Inferior parietal cortex (tissue), 1 donor: ENCODE results near the gene STK40.

Experiments used
- DNase-seq: peaks from one replicate; pipeline ENCODE4 v3.0.0-alpha.2; 2016; ENCODE audit errors: extremely low spot score

The STK40 gene

DNA sequence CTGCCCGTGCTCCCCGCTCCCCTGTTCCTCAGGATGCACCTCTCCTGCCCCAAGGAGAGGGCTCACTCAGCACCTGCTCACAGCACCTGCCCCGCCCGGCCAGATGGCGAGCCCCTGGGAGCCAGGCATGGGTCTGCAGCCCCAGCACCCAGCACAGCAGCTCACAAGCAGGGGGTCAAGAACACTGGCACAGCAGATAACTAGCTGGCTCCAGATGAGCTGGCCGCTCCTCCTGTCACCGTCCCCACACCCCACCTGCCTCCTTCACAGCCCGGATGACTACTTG, 41.4 kb downstream of the STK40 start:
- DNase-seq, result no peak

DNA sequence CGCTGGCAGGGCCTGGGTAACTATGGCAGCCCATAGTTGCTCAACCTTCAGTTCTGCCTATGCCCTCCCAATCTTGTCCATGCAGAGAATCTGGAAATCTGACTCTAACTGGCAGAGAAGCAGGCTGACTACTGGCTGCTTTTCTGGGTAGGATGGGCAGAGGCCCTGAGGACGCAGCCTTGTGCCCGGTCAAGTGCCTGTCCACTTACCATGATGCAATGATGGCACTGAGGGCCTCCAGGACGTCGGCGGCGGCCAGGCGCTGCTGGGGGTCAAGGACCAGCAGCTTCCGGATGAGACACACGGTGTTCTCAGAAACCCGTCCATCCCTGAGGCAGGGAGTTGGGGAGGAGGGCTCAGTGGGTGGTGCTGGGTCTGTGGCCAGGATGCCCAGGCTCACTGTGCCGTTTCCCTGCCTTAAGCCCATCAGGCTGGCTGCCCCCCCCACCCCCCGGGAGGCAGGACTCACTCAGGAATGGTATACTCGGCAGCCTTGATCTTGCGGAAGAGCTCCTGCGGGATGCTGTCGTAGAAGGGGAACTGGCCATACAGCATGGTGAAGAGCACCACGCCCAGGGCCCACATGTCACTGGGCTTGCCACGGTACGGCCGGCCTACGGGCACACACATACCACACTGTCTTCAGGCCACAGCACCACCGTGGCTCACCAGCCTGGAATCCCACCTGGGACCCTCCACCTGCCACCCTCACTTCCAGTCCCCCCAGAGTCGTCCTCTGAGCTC, 41.9 kb downstream of the STK40 start:
- no peak for DNase-seq

DNA sequence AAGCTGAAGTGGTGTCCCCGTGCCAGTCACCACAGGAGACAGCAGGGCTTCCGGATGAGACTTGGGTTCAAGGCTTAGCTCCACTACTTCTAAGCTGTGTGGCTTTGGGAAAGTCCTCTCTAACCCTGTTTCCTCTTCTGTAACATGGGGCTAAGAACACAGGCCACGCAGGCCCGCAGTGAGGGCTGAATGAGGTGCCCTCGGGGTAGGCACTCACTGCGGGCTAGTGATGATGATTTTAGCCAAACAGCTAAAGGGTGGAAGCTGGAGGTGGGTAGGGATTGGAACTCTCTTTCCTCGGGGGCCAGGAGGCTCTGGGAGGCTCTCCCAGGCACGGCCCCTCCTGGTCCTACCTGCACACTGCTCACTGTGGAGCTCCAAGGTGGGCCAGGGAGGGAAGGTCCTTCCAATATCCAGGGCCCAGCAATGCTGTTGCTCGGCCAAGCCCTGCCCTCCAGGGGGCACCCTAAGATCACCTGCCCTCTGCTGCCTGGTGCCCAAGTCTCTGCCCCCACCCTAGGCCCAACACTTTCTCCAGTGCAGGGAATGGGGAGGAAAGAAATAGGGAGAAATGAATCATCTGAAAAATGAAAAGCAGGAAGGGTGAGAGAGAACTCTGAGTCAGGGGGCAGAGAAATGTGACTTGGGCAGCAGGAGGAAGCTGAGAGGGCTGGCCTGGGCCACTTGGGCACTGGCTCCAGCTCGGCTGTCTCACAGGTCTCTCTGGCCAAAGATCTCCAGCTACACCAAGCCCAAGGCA, 43.1 kb downstream of the STK40 start:
- no peak for DNase-seq

DNA sequence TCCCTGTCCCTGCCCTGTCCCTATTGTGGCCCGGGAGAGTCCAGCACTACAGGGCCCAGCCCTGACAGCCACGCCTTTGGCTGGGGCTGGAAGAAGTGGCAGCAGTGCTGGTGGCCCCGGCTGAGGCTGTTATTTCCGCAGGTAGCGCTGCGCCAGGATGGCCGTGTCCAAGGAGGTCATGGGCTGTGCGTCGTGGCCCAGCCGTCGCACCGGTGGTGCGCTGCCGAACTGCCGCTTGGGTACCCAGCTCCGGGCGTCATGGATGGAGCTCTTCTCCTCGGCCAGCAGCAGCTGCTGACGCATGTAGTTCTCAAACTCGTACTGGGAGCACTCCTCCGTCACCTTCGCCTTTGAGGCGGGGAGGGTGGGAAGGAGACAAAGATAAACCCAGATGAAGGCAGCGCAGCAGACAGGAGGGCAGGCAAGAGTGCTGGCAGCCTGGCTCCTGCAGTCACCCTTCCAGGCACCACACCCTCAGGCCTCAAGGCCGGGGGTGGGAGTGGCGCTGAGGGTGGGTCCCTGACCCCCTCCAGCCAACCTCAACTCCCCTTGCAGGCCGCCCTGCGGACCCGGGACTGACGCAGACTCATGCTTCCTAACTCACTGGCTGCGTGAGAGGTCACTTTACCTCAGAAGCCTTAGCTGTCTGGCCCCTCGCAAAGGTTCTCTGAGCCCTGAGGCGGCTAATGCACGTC, 44.0 kb downstream of the STK40 start:
- no peak for DNase-seq

DNA sequence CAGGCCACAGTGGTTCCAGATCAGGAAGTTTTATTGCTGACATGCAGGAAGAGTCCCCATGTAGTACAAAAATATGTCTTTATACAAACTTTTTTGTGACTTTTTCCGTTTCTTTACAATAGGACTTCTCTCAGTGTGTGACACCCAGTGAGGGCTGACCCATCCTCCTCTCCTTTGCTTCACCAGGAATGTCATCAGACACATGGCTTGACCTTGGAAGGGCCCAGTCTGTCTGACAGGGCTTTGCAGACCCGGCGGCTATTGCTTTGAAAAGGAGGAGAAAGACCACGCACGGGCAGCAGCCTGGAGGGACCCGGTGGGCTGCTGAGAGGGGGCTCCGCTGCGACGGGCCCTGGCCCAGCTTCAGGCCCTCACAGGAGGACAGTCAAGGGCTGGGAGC, 46.1 kb downstream of the STK40 start:
- no peak for DNase-seq

DNA sequence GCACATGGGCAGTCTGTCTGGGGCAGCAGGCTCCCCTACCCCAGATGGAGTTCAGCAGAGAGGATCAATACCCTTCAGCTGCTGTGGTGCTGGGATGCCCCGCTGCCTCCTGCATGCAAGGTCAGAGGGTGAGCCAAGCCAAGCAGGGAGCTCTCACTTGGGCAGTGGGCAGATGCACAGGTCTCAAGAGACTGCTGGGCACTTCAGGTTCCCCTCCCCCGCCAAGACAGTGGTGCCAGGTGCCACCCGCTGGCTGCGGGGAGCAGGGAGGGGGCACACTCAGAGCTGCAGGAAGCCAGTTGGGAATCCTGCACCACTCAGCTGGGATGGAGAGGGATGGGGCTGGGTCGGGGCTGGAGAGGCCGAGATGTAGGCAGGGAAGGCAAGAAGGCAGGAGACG, 46.5 kb downstream of the STK40 start:
- DNase-seq, result no peak

DNA sequence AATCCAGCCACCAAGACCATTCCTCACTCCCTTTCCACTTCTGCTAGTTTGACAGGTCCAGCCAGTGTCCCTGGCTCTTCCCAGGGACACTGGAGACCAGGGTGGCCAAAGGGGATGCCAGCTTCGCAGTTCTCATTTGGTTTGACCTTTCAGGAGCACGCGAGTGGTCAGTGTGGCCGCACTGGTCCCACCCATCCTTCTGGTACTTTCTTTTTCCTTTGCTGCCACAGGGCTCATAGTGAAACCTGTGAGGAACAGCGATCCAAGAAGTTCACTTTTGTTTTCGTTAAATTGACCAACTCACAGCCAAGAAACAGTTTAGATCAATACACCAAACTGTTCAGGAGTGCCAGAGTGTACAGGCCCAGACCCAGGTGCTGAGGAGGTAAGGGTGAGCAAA, 47.9 kb downstream of the STK40 start:
- DNase-seq, result no peak

DNA sequence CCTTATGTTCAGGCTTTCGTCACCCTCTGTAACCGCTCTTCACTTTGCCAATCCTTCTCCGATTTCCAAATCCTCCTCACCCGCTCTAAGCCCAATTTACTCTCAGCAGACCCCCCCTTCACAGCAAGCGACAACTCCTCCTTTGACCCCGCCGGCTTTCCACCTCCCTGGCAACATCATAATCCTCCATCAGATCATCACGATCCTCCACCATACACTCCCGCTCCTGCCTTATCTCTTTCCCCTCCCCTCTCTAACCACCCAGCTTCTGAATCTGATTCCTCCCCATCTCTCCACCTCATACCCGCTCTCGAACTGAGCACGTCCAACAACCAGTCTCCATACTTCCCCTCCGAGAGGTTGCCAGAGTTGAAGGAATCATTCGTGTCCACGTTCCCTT, 54.8 kb downstream of the STK40 start:
- no peak for DNase-seq

DNA sequence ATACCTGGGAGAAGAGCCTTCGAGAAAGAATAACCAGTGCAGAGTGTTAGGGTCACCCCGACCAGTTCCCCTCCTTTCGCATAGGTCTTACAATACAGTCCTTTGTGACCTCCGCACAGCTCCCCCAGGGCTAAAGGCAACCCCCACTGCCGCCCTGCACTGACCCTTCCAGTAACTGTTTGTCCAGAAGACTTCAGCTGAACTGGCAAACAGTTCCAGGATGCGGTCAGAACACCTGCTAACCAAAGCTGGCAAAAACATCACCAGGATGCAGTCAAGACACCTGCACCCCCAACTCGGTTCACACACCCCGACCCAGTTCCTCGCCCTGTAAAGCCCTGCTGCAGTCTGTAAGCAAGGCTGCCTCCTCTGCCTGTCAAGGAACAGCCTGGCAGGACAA, 55.9 kb downstream of the STK40 start:
- DNase-seq, result no peak

DNA sequence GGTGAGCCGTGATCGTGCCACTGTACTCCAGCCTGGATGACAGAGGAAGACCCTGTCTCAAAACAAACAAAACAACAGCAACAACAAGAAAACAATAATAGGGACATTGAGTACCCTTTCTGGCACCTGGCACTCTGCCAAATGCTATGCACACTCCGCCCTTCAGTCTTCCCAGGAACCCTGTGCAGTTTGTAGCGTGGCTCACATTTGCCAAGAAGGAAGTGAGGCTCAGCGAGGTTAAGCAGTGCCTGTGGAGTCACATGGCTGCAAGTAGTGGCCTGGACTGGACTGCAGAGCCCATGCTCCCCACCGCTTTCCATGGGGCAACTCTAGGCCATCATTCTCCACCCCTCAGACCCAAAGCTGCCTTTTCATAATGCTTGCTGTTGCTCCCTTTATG, 57.0 kb downstream of the STK40 start:
- peak; percentile 20 for DNase-seq

DNA sequence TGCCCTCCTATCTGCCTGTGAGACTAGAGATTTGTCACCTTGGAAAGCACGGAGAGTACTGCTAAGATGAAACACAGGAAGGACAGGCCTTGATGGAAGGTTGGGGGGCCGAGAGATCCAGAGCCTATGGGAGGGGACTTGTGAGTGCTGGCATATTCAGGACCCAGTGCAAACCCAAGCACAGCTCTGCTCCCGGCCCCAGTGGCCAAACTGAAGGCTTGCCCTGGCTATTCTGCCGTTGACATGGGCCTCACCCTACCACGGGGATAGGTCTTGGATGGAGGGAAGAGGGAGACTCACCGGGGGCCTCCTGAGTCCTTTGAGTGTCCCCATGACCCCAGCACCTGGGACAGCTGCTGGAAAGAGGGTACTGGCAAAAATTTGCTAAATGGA, 57.6 kb downstream of the STK40 start:
- DNase-seq, result no peak

DNA sequence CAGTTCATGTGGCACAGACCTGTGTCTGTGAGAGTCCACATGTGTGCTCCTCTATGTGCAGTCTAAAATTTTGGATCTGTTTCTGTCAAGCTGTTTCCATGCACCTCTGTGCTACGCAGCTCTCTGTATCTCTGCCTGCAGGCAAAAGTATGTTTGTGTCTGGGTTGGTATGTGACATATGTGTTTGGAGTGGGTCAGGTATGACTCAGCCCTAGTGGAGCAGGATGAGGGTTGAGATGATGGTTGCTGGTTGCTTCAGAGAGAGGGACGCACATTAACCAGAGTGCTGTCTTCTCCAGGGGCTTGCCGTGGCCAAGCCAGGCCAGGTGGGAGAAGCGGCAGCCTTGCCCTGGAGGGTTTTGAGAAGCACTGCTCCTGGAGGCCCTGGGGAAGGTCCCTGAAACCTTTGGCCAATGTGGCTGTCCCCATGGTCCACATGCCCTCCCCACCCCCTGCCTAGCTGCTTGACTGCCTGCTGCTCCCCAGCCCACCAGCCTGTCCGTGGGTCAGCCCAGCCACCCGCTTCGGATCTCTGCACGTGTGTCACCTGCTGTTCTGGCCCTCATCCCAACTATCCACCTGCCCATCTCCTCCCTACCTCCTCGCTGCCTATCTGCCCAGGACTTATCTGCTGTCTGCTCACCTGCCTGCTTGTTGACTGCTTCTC, 58.2 kb downstream of the STK40 start:
- DNase-seq, result no peak

DNA sequence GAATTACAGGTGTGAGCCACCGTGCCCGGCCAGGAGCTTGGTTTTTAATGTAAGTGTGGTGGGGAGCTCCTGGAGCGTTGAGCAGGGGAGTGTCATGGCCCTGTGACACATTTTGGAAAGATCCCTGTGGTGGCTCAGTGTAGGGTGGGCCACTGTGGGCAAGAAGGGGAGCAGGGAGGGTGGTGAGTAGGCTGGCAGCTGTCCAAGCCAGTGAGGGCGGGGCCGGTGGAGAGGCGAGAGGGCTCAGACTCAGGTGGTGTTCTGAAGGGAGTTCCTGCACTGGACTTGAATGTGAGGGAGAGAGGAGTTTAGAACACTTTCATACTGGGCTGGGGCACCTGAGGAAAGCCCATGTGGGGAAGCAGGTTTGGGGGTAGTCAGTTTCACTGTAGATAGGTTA, 59.2 kb downstream of the STK40 start:
- no peak for DNase-seq

DNA sequence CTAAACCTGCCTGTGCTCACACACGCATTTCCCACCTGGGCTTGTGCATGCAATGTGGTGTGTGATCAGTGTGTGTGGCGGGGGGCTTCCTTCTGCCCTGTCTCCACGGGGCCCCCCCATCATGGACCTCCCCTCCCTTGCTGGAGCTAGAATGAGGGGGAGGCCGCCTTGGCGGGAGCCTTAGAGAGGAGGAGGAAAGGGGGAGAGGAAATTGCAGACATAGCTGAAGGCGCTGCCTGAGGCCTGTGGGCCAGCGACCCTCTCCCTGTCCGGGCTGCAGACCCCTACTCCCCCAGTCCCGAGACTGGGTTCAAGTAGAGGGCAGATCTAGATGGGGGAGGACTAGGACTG, 61.4 kb downstream of the STK40 start:
- DNase-seq, result no peak

DNA sequence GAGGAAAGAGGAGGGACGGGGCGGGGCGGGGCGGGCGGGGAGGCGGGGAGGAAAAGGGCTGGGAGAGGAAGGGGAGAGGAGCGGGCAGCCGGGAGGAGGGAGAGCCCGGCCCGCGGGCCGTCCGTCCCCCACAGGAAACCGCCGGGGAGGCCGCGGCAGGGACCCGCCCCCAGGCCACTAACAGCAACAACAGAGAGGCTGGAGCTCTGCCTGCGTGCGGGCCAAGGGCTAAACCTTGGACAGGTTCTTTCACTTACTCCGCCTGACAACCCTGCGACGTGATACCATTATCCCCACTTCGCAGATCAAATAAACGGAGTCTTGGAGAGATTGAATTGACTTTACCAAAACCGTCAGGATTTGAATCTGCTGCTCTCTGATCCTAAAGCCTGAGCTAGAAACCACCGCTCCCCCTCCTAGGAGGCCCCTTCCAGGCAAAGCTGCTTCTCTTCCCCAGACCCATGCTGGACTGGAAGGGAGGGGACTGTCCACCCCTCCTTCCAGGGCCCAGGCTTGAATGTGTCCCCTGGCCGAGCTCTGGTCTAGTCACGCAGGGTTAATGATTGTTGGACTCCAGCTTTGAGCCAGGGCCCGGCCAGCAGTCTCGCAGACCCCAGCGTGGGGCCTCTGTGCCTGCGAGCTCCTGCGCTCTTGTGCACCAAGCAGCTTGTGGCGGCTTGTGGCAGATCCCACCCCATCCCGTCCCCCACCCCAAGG, 61.9 kb downstream of the STK40 start, which contains the start of gene EVA1B:
Gene EVA1B (minus strand): TSS at position 10 of the 717 bp plus-strand sequence. CDS start 608 bp downstream, outside the sequence.
- DNase-seq, result no peak

DNA sequence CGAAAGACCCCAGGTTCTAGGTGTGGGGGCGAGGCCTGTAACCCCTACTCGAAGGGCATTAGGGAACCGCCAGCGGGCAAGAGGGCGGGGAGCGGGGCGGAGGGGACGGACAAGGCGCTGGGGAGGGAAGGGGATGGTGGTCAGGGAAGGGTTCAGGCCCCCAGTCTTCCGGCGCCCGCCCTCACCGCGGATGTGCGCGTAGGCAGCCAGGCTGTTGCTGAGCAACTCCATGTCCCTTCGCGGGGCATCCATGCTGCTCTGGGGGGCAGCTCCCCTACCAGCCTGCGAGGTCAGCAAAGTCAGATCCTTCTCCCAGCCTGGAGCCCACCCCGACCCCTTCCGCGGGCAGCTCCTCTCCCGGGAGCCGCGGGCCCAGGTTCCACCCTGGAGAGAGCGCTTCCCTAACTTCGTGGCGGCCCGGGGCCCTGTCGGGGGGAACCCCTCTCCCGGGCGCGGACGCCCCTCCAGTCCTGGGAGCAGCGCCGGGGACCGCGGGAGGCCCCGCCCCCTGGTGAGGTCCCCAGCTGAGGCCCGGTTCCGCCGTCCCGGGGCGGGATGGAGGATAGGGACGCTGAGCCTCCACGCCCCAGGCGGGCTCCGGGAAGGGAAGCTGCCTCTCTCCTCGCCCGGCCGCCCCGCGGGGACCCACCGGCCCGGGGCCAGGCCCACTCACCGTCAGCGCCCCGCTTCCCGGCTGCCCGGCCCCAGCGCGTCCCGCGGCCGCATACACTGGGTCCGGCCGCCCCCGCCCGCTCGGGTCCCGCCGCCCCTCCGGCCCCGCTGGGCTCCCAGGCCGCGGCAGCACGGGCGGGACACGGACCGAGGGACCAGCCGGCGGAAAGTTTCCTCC, 62.7 kb downstream of the STK40 start:
- DNase-seq, result no peak

DNA sequence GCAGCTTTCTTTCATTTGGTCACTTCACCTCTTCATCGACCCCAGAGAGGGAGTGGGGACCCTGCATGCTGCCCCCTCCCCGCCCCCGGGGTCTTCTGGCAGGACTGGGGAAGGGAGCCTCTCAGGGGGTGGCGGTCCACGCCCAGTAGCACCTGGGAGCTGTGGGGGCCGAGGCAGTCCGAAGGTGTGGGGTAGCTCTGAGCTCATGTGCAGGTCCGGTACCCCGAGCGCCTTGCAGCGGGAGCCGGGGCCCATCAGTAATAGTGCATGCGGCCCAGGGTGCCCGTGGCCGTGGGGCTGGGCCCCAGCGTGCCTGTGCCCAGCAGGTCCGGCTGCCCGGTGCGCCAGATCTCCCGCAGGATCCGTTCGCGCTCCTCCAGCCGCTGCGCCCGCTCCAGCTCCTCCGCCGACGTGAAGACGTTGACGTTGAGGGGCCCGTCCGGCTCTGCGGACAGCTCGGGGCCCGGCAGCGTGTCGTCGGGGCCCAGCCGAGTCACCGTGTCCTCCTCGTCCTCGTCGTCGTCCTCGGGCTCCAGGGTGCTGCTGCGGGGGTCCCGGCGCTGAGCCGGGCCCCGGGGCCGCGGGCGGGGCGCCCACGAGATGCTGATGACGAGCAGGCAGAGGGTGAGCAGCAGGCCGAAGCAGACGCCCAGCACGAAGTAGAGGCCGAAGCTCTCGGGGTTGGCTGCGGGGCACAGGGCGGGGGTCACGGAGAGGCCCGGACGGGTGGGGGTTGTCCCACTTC, 63.5 kb downstream of the STK40 start:
- no peak for DNase-seq

DNA sequence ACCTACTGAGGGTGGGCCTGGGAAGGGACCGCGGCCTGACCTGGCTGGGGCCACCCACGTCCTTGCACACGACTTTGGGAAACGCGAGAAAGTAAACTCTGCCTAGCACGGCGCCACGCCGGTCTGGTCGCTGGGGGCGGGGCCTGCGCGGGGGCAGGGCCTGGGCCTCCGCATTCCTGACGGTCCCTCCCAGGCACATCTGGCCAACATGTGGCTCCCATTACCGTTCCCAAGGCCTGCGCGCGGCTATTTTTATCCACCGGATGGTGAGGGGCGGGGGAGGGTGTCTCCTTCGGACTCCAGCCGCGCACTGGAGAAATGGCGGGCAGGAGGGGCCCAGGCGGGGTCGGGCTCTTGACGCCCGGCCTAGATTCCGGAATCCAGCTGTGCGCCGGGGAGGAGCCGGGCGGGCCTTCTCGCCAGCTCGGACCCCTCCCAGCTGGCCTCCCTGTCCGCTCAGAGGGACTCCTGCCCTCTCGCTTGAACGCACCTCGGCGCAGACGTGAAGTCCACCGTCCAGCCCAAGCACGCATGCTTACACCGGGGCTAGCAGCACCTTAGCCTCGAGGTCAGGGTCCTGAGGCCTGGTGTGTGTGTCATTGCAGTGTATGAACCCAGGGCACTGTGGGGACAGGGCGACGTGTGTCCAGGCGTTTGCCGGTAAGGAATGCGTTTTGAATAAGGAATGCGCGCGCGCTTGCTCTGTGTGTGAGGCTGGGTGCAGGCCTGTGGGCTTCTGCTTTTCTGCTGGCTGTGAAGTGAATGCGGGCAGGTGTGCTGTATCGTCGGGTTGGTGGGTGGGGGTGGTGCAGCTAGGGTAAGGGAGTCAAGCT, 64.4 kb downstream of the STK40 start:
- DNase-seq, result no peak

DNA sequence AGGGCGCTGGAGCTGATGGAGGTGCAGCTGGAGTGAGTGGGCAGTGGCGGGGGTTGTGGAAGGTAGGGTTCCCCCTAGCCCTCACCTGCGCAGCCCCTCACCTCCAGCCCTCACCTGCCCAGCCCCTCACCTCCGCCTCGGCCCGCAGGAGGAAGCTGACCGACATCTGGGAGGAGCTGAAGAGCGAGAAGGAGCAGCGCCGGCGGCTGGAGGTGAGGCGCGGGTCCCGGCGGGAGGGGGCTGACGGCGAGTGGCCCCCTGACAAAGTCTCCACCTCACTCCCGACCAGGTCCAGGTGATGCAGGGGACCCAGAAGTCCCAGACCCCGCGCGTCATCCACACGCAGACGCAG, 65.0 kb downstream of the STK40 start:
- DNase-seq, result no peak
